GM12878 (cell line): ENCODE data around the gene CPEB3. TPM values are rescaled to one million over a fixed set of nuclear protein-coding genes. Genes with fewer than 3 reads are reported as not detected.

ENCODE experiments used
- ATAC-seq: fragments of 200-7000 bp; cut with Tn5 transposase; 3 replicates; pipeline ENCODE4 v1.9.1; 2020; ENCODE audit warnings: mild to moderate bottlenecking, moderate library complexity
- BruUV-seq: library from RNA; stranded (reverse); fragments of 400-500 nt; replicated peaks from 2 replicates; lab custom pipeline; 2021; lab: Mats Ljungman, UMichigan
- CTCF ChIA-PET: fragments of 300-600 bp; sonication (Branson Sonifier 250); formaldehyde crosslinking; extraction: SDS; loops from one replicate; lab custom pipeline; 2021; ENCODE audit warnings: inconsistent platforms; lab: Yijun Ruan, JAX
- POLR2A ChIA-PET: fragments of 350-600 bp; formaldehyde crosslinking; extraction: SDS; loops from one replicate; lab custom pipeline; 2021; ENCODE audit warnings: inconsistent platforms; lab: Charles Lee
- RAD21 ChIA-PET: fragments of 300-600 bp; sonication (Branson Sonifier 250); formaldehyde crosslinking; loops from one replicate; lab custom pipeline; 2023; ENCODE audit warnings: antibody characterized with exemption; ENCODE audit not compliant: unreplicated experiment; lab: Charles Lee
- SMC1A ChIA-PET: fragments of 300-600 bp; sonication (Branson Sonifier 250); formaldehyde crosslinking; loops from one replicate; lab custom pipeline; 2023; ENCODE audit not compliant: unreplicated experiment, uncharacterized antibody; lab: Charles Lee
- DNase-seq: peaks from one replicate; pipeline ENCODE4 v3.0.0-alpha.2; 2011; ENCODE audit warnings: low read depth, low spot score
- FAIRE-seq: peaks from 3 replicates; lab custom pipeline; 2011; peaks lifted over from hg19 to GRCh38; lab: Jason Lieb, UNC
- H2AFZ ChIP-seq: 2 replicates; pipeline ENCODE4 v1.6.0; 2011; ENCODE audit warnings: low read depth, low read length, control low read depth; ENCODE audit not compliant: control insufficient read depth
- H3K27ac ChIP-seq: 2 replicates; pipeline ENCODE4 v1.5.1; 2011; ENCODE audit warnings: control low read depth; ENCODE audit not compliant: control insufficient read depth, insufficient read depth
- H3K27me3 ChIP-seq, 2 experiments: replicated peaks in 1 of 2; 2 replicates each; pipeline versions ENCODE4 v1.6.0 to v1.6.1; 2011; ENCODE audit warnings: low read length in 1 of 2; ENCODE audit not compliant: control insufficient read depth in 2 of 2, insufficient read depth in 2 of 2
- H3K36me3 ChIP-seq, 2 experiments: 2 replicates each; pipeline ENCODE4 v1.5.1; 2011; ENCODE audit warnings: low read length in 1 of 2; ENCODE audit not compliant: control insufficient read depth in 2 of 2, insufficient read depth in 2 of 2
- H3K4me1 ChIP-seq: 2 replicates; pipeline ENCODE4 v1.6.1; 2011; ENCODE audit warnings: mild to moderate bottlenecking, low read length, moderate library complexity, mixed read lengths; ENCODE audit not compliant: control insufficient read depth, insufficient read depth
- H3K4me2 ChIP-seq: 2 replicates; pipeline ENCODE4 v1.6.0; 2011; ENCODE audit warnings: control low read depth; ENCODE audit not compliant: control insufficient read depth, insufficient read depth
- H3K4me3 ChIP-seq: fragments of 200-600 bp; sonication (generic); 2 replicates; pipeline ENCODE4 v1.5.1; 2016
- H3K79me2 ChIP-seq: 2 replicates; pipeline ENCODE4 v1.6.0; 2011; ENCODE audit warnings: low read length; ENCODE audit not compliant: control insufficient read depth, insufficient read depth
- H3K9ac ChIP-seq: 2 replicates; pipeline ENCODE4 v1.8.0; 2011; ENCODE audit warnings: low read length, control low read depth, mixed read lengths; ENCODE audit not compliant: control insufficient read depth, insufficient read depth
- H3K9me3 ChIP-seq: replicated peaks from 3 replicates; pipeline ENCODE4 v1.5.1; 2011; ENCODE audit warnings: mild to moderate bottlenecking, low read length; ENCODE audit not compliant: control insufficient read depth, insufficient read depth
- H4K20me1 ChIP-seq: 2 replicates; pipeline ENCODE4 v1.6.0; 2011; ENCODE audit not compliant: control insufficient read depth, insufficient read depth
- CREM ChIP-seq: IDR thresholded peaks from 2 replicates; pipeline ENCODE4 v1.6.1; 2014; ENCODE audit warnings: antibody characterized with exemption, low read depth
- IRF5 ChIP-seq: fragments of 450-650 bp; IDR thresholded peaks from 2 replicates; pipeline ENCODE4 v1.6.1; 2017; ENCODE audit warnings: borderline replicate concordance
- KLF5 ChIP-seq: fragments of 450-650 bp; IDR thresholded peaks from 2 replicates; pipeline ENCODE4 v1.6.1; 2014; ENCODE audit warnings: mild to moderate bottlenecking; ENCODE audit not compliant: partially characterized antibody
- MEF2A ChIP-seq: IDR thresholded peaks from 2 replicates; pipeline ENCODE4 v1.6.1; 2011; ENCODE audit warnings: low read depth, mild to moderate bottlenecking, low read length, moderate library complexity; ENCODE audit not compliant: insufficient read depth
- MYB ChIP-seq: fragments of 150-350 bp; IDR thresholded peaks from 2 replicates; pipeline ENCODE4 v1.6.1; 2014; ENCODE audit warnings: mild to moderate bottlenecking, low read depth, low read length, borderline replicate concordance
- NFYB ChIP-seq: IDR thresholded peaks from 2 replicates; pipeline ENCODE4 v1.6.1; 2011; ENCODE audit warnings: low read depth, mild to moderate bottlenecking, low read length, improper control_type of control experiment, moderate library complexity; ENCODE audit not compliant: insufficient read depth
- NR2F1 ChIP-seq: fragments of 450-650 bp; conservative IDR thresholded peaks from 2 replicates; pipeline ENCODE4 v1.6.1; 2017; ENCODE audit warnings: mild to moderate bottlenecking
- PAX8 ChIP-seq: fragments of 450-650 bp; IDR thresholded peaks from 2 replicates; pipeline ENCODE4 v1.6.1; 2017; ENCODE audit warnings: mild to moderate bottlenecking, moderate library complexity
- ZBTB4 ChIP-seq: fragments of 450-650 bp; formaldehyde crosslinking; IDR thresholded peaks from 2 replicates; pipeline ENCODE4 v1.4.0; 2022; ENCODE audit warnings: mild to moderate bottlenecking, moderate library complexity
- ZNF687 ChIP-seq: fragments of 450-650 bp; IDR thresholded peaks from 2 replicates; pipeline ENCODE4 v1.6.1; 2017; ENCODE audit warnings: mild to moderate bottlenecking, moderate library complexity
- WGBS: methylation state at CpG from one replicate; pipeline ENCODE4 v1.1.6; 2016; ENCODE audit warnings: low lambda C conversion rate; ENCODE audit not compliant: insufficient replicate concordance, insufficient coverage; ENCODE audit errors: missing lambda C conversion rate; 5-methylcytosine and 5-hydroxymethylcytosine counted together
- in situ Hi-C: fragments of 300-500 bp; cut with MboI; formaldehyde crosslinking; loops from 9 replicates; pipeline ENCODE4 v1.14.3; 2018; ENCODE audit warnings: mixed read lengths
- intact Hi-C: fragments of 100-400 bp; cut with micrococcal nuclease; formaldehyde crosslinking; loops from one replicate; pipeline ENCODE4 v1.14.2; 2022; ENCODE audit not compliant: unreplicated experiment
- polyA plus RNA-seq, 11 experiments: library from polyadenylated mRNA; depleted of rRNA in 4 of 11; unstranded in 6 of 11; stranded (reverse) in 5 of 11; fragments of >200 nt; fragmentation: Nextera tagmentation in 4 of 11; fragmentation: Illumina TruSeq in 1 of 11; extraction: Ambion mirVana in 4 of 11; extraction: Trizol in 1 of 11; gene quantifications; 1 replicate in 1 of 11; 2 replicates in 10 of 11; pipeline versions ENCODE4 v1.2.1 to v1.2.3, GENCODE V29; 2011 to 2016; ENCODE audit warnings: inconsistent platforms in 2 of 11, missing spikeins in 2 of 11, low read depth in 1 of 11
- total RNA-seq, 4 experiments: library from RNA; depleted of rRNA in 3 of 4; stranded (reverse); fragments of >200 nt in 3 of 4; fragmentation: Illumina TruSeq in 1 of 4; extraction: Trizol in 1 of 4; gene quantifications; 2 replicates each; pipeline versions ENCODE4 v1.2.1 to v1.2.3, GENCODE V29; 2013 to 2021

CPEB3 gene
- total and polyA plus RNA-seq, 10 of the 15 experiments (the other 5 are each of a cell fraction or from before 2014, with no cell fraction given): 0.50 to 2.3 (median 1.2) TPM

GRCh38 chr10:92052088-92052487, 238.8 kb downstream of the CPEB3 start:
- DNase-seq (no peak), ATAC-seq (no peak), FAIRE-seq (no peak)
- in situ Hi-C loops (no loop called here), intact Hi-C loops (no loop called here)
- 97% methylated on average over 15 of the region's 18 CpGs for WGBS
- H4K20me1 ChIP-seq: no peaks in the 10 kb centered on the region
- H3K9ac ChIP-seq: no peak overlapping the region
- H3K4me1 ChIP-seq: peaks cover 6% of the 10 kb centered on the region
- no peaks in the 10 kb centered on the region for H3K79me2 ChIP-seq
- no peak for TF ChIP-seq MEF2A
- no peak for TF ChIP-seq NR2F1
- no peak for TF ChIP-seq IRF5
- TF ChIP-seq ZNF687: no peak
- TF ChIP-seq ZBTB4 (CRISPR knock-in tag): no peak
- no peak for TF ChIP-seq KLF5
- TF ChIP-seq NFYB: no peak
- no peak for TF ChIP-seq MYB
- TF ChIP-seq PAX8: no peak
- TF ChIP-seq CREM: no peak
- no peak overlapping the region for H3K4me2 ChIP-seq
- no peak overlapping the region for H3K4me3 ChIP-seq
- H3K27ac ChIP-seq: no peak overlapping the region
- POLR2A ChIA-PET: no interaction called here
- H3K27me3 ChIP-seq: no peaks in the 10 kb centered on the region
- H2AFZ ChIP-seq: no peak overlapping the region
- BruUV-seq: no TSS peak
- peaks cover 0 to 2% of the 10 kb centered on the region in 2 experiments; a peak in 1 of 4 replicates for H3K36me3 ChIP-seq
- H3K9me3 ChIP-seq: no peaks in the 10 kb centered on the region
- RAD21 ChIA-PET: no interaction called here
- SMC1A ChIA-PET: interaction anchor here (1.6 kb wide), 1 partner anchor 383 kb away, joined by 5 read pairs; no protein-coding TSS in a partner anchor
- CTCF ChIA-PET: interaction anchor here (2.4 kb wide), 1 partner anchor 17 kb away, joined by 6 read pairs; no protein-coding TSS in a partner anchor
